NT2/D1 (cell line): Measurements from ENCODE around the gene CEP112.

Source experiments
- SUZ12 ChIP-seq: IDR thresholded peaks from 2 replicates; pipeline ENCODE4 v1.6.1; 2011; ENCODE audit not compliant: insufficient read length, insufficient read depth; ENCODE audit errors: extremely low read depth
- YY1 ChIP-seq: IDR thresholded peaks from 2 replicates; pipeline ENCODE4 v1.6.1; 2011; ENCODE audit not compliant: insufficient read length, insufficient read depth
- ZNF274 ChIP-seq: IDR thresholded peaks from 2 replicates; pipeline ENCODE4 v1.6.1; 2011; ENCODE audit warnings: mild to moderate bottlenecking, low read depth, low read length

DNA sequence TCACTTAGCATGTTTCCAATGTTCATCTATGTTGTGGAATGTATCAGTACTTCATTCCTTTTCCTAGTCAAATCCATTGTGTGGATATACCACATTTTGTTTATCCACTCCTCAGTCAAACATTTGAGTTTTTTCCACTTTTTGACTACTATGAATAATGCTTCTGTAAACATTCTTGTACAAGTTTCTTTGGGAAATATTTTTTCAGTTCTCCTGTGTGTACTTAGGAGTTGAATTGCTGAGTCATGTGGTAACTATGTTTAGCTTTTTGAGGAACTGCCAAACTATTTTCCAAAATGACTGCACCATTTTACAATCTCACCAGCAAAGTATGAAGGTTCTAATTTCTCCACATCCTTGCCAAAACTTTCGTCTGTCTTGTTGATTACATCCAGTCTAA, 406.8 kb downstream of the CEP112 start:
- TF ChIP-seq SUZ12 (no peak), ZNF274 (no peak), YY1 (no peak)
